GM18858 (cell line): ENCODE results near the gene SGO2.
"Not testable (repeated sequence)": the region's sequence is repeated elsewhere in the genome, so short reads cannot be mapped to it uniquely, and the experiment has no call there.

Experiments
- ATAC-seq: cut with Tn5 transposase; IDR thresholded peaks from one replicate; pipeline ENCODE4 v1.9.1; 2021; ENCODE audit not compliant: unreplicated experiment

Gene SGO2

GRCh38 chr2:200523604-200524003 is 2.4 kb upstream of the SGO2 start:
- no peak for ATAC-seq

GRCh38 chr2:200525066-200525465 is 941 bp upstream of the SGO2 start:
- ATAC-seq: no peak

GRCh38 chr2:200525551-200525881 is 491 bp upstream of the SGO2 start:
- ATAC-seq: no peak

- ATAC-seq: no peak
Observed at GRCh38 chr2:200528228-200528627, 2.2 kb downstream of the SGO2 start.

- no peak for ATAC-seq
Observed at GRCh38 chr2:200533754-200534153, 7.7 kb downstream of the SGO2 start.

- no peak for ATAC-seq
Observed at GRCh38 chr2:200534572-200534971, 8.6 kb downstream of the SGO2 start.

GRCh38 chr2:200538139-200538538 is 12.1 kb downstream of the SGO2 start:
- no peak for ATAC-seq

- no peak for ATAC-seq
Observed at GRCh38 chr2:200540793-200541192, 14.8 kb downstream of the SGO2 start.

- not testable (repeated sequence) for ATAC-seq
Observed at GRCh38 chr2:200566596-200566995, 40.6 kb downstream of the SGO2 start.

GRCh38 chr2:200567932-200568331 is 41.9 kb downstream of the SGO2 start:
- no peak for ATAC-seq

- no peak for ATAC-seq
Observed at GRCh38 chr2:200575957-200576356, 50.0 kb downstream of the SGO2 start.

- ATAC-seq: no peak
Observed at GRCh38 chr2:200577027-200577426, 51.0 kb downstream of the SGO2 start.

- no peak for ATAC-seq
Observed at GRCh38 chr2:200578778-200579177, 52.8 kb downstream of the SGO2 start.

- no peak for ATAC-seq
Observed at GRCh38 chr2:200584639-200585038, 58.6 kb downstream of the SGO2 start.

- ATAC-seq: no peak
Observed at GRCh38 chr2:200585340-200585729, 59.3 kb downstream of the SGO2 start.

GRCh38 chr2:200585730-200586643 is 60.0 kb downstream of the SGO2 start, which contains the start of gene AOX1:
TSS of gene AOX1 (plus strand) at chr2:200586014. CDS start at chr2:200586109, 95 bp downstream.
- no peak for ATAC-seq

GRCh38 chr2:200586644-200586975 is 60.6 kb downstream of the SGO2 start:
- no peak for ATAC-seq

- ATAC-seq: no peak
Observed at GRCh38 chr2:200587007-200587616, 61.1 kb downstream of the SGO2 start.

- ATAC-seq: no peak
Observed at GRCh38 chr2:200588076-200588678, 62.2 kb downstream of the SGO2 start.

GRCh38 chr2:200590090-200590489 is 64.1 kb downstream of the SGO2 start:
- no peak for ATAC-seq

GRCh38 chr2:200591308-200591707 is 65.3 kb downstream of the SGO2 start:
- ATAC-seq: no peak

GRCh38 chr2:200592406-200593075 is 66.5 kb downstream of the SGO2 start:
- no peak for ATAC-seq
